ENCODE data around the gene SPATA6L.

SPATA6L gene

DNA sequence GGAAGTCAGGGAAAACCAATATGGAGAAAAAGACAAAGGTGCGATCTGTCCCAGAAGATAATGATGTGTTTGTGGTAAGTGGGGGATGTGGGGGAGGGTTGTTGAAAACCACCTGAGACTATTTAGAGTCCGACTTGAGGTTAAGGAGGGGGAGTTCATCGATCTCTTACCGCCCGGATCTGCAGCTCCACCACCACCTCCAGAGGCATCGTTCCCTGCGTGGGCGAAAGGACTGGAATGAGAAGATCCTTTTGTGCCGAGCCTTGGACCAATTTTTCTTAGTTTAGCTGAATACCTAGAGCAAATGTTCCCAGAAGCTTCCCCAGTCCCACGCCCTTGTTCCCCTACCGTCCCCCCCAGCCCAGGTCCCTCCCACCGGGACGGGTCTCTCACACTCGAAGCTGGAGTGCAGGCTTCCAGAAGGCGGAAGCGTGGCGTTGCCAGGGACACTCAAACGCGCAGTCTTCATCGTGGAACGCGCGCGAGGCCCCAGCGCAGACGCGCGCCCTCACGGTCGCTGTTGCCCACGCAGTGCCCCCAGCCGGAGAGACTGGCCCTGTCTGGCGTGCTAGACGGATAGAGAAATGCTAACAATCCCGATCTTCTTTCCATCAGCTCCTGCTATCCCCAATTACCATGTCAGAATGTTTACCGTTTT, at the start of gene SPATA6L:
TSS of gene SPATA6L (minus strand) at position 439 of the 658 bp plus-strand sequence. CDS start at position 209, 230 bp downstream.
- DNase-seq (ENCODE audit: low spot score): peak; percentile 58
- TF ChIP-seq, protein P1, sequence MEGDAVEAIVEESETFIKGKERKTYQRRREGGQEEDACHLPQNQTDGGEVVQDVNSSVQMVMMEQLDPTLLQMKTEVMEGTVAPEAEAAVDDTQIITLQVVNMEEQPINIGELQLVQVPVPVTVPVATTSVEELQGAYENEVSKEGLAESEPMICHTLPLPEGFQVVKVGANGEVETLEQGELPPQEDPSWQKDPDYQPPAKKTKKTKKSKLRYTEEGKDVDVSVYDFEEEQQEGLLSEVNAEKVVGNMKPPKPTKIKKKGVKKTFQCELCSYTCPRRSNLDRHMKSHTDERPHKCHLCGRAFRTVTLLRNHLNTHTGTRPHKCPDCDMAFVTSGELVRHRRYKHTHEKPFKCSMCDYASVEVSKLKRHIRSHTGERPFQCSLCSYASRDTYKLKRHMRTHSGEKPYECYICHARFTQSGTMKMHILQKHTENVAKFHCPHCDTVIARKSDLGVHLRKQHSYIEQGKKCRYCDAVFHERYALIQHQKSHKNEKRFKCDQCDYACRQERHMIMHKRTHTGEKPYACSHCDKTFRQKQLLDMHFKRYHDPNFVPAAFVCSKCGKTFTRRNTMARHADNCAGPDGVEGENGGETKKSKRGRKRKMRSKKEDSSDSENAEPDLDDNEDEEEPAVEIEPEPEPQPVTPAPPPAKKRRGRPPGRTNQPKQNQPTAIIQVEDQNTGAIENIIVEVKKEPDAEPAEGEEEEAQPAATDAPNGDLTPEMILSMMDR (IDR thresholded peaks at IDR 0.05; ENCODE audit: extremely low read depth, missing control alignments): peak; percentile 30

GRCh38 chr9:4714266-4715016, 48.2 kb upstream of the SPATA6L start:
- TF ChIP-seq, protein P1 (IDR thresholded peaks at IDR 0.05; ENCODE audit: extremely low read depth, missing control alignments): no peak
- no peak for DNase-seq (ENCODE audit: low spot score)

GRCh38 chr9:4713849-4714248, 47.6 kb upstream of the SPATA6L start:
- TF ChIP-seq, protein P1 (IDR thresholded peaks at IDR 0.05; ENCODE audit: extremely low read depth, missing control alignments): no peak
- DNase-seq (ENCODE audit: low spot score): peak; percentile 10

DNA sequence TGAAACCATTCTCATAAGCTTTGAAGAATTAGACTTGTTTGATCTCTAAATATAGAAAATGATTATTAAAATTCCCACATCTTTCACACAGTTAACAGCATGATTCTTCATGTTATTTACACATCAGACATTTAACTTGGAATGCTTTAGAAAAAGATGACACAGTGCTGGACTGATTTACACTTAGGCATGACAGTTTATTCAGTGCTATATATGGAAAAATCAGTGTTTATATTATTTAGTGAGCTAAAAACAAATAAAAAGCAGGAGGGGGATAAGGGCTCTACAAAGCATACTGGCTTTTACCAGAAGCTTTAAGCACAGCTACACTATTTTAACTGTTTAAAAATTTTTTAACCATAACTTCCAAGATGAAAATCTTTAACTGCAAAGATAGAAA, 43.1 kb upstream of the SPATA6L start:
- no peak for DNase-seq (ENCODE audit: low spot score)
- TF ChIP-seq, protein P1 (IDR thresholded peaks at IDR 0.05; ENCODE audit: extremely low read depth, missing control alignments): no peak

DNA sequence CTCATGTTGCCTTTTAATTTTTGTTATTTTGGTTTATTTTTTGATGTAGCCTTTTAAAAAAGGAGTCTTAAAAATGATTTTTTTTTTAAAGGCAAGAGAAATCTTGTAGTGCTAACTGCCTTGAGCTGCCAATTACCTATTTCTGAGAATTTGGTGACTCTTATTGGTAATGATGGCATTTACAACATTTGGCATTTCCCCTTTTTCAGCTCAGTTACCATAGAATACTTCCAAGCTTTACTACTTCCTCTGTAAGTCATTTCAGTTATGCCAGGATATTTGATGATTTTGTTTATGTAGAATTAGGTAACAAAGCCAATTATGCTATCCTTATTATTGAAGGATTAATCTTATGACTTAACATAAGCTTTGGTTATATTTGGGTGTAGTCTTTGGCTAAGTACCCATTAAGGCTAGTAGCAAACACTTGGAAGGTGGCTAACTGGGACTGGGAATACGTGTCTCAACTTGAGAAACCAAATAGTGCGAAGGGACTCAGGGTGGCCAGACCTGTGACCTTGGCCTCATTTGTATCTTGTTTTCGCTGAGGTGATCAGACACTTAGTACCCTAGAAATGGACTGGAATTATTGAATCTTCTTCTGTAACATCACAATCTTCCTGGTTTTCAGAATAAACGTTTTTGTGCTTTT, 40.8 kb upstream of the SPATA6L start:
- DNase-seq (ENCODE audit: low spot score): no peak
- TF ChIP-seq, protein P1 (IDR thresholded peaks at IDR 0.05; ENCODE audit: extremely low read depth, missing control alignments): no peak

- TF ChIP-seq, protein P1 (IDR thresholded peaks at IDR 0.05; ENCODE audit: extremely low read depth, missing control alignments): no peak
- DNase-seq (ENCODE audit: low spot score): no peak
Observed at GRCh38 chr9:4706021-4706420, 39.7 kb upstream of the SPATA6L start.

- DNase-seq (ENCODE audit: low spot score): no peak
- TF ChIP-seq, protein P1 (IDR thresholded peaks at IDR 0.05; ENCODE audit: extremely low read depth, missing control alignments): no peak
Observed at GRCh38 chr9:4704129-4704528, 37.8 kb upstream of the SPATA6L start.

Data from GM20000 (cell line).